ENCODE results near the gene TEC.
"Not testable (repeated sequence)": the region's sequence is repeated elsewhere in the genome, so short reads cannot be mapped to it uniquely, and the experiment has no call there.

TEC gene

DNA sequence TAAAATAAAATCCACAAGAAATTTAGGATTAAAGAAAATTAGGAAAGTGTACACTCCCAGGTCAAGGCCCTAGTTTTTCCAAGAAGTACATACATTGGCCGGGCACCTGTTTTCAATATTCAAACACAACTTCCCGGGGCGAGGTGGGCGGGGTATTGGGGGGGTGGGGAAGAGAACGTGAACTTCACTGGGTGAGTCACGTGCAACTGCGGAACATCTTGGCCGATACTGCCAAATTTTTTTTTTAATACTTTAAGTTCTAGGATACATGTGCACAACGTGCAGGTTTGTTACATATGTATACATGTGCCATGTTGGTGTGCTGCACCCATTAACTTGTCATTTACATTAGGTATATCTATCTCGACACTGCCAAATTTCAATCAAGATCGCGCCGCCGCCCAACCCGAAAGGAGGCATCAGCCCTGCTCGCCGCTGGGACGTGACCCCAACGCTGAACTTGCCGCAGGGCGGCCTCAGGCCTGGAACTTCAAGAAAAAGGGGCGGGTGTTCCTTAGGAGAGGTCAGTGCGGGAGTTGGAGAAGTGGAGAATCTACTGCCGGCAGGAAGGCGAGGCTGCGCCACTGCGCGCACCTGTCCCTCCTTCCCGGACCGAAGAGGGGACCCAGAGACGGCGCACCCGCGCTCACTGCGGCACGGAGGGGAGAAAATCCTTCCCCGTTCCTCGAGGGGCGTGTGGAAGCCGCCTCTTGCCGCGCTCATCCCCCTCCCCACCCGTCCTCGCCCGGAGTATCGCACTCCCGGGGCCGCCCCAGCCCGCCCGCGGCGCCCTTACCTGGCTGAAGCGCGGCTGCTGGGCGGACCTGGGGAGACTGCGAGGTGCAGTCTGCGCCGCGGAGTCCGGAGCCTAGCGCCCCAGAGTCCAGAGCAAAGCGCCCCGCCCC, at the start of gene TEC:
TEC (minus strand) TSS at position 883 of the 905 bp plus-strand sequence. CDS start 41,224 bp downstream, outside the sequence.
- DNase-seq = peak; percentile 23

DNA sequence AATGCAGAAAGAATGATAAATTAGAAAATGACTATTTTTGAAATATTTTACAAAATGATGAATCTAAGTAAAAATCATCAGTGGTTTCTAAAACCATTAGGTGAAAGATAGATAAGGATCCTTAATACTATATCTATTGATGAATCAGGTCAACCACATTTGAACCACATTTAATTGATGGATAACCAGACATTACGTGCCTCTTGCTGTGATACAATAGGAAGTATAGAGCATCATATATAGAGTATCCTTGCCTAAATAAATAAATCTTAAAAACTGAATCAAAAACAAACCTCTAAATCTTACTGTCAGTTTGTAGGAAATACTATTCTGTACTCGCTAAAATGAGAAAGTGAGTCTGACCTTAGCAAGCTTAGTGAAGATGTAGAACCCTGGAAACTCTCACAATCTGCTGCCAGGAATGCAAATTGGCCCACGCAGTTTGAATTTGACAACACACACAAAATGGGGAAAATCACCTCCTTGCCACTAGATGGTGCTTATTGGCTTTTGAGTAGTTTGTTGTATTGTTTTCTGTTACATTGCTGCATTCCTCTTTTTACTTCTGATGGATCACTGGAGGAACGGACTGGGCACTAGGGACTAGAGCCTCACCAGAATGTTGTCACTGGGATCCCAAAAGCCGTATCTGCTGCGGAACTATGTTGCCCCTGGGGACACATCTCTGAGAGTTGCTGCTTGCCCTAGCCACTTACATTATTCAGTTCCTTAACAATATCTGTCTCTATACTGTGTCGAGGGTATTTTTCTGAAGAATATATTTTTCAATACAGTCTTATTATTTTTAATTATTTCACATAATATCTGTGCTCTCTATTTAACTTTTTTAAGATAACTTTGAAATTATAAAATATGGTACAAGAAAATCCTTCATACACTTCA, 46.3 kb upstream of the TEC start:
- no peak for DNase-seq

DNA sequence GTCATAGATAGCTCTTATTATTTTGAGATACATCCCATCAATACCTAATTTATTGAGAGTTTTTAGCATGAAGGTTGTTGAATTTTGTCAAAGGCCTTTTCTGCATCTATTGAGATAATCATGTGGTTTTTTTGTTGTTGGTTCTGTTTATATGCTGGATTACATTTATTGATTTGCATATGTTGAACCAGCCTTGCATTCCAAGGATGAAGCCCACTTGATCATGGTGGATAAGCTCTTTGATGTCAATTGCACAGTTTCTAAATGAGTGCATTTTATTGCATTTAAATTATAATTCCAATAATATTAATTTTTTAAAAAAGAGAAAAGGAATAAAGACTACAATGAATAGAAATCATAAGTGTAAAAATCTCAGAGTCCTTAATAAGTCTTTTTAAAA, 45.1 kb upstream of the TEC start:
- not testable (repeated sequence) for DNase-seq

DNA sequence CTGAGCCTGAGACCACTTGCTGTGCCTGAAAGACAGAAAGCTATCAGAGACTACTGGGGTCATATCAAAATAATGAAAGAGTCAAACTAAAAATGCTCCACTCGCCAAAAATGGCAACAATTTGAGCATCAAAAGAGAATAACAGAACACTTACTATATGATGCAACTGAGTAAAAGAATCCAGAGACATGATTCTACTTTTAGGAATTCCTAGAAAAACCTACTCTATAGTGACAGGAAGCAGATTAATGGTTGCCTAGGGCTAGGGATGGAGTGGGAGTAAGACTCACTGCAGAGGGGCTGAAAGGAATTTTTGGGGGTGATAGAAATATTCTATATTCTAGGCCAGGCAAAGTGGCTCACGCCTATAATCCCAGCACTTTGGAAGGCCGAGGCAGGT, 42.3 kb upstream of the TEC start:
- DNase-seq = no peak

DNA sequence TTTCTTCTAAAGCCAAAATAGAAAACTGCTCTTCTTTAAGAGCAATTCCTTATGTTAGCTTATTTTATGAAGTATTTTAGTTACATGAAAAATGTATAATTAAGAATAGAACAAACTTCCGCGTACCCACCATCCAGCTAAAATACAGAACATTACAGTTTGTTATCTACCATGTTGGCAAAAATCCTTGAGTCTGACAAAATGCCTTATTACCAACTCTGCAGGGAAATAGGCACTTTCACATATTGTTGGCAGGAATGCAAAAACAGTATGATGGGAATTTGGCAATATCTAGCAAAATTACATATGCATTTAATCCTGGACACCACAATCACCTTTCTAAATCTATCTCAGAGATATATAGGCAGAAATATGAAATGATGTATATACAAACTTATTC, 39.3 kb upstream of the TEC start:
- DNase-seq = no peak

DNA sequence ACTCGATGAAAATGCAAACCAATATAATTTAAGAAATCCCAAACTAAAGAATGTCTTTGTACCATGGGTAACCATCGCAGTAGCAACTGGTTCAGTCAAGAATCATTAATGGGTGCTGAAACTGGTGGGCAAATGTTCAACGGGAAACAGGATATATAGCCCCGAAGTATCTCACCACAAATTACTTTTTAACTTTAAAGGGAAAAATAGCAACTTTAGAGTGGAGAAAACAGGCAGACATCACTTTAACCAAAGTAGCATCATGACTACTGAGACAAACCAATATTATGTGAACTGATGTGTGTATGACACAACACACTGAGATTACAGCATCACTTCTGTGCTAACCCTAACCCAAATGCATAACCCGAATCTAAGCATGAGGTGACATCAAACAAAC, 37.9 kb upstream of the TEC start:
- DNase-seq = no peak

DNA sequence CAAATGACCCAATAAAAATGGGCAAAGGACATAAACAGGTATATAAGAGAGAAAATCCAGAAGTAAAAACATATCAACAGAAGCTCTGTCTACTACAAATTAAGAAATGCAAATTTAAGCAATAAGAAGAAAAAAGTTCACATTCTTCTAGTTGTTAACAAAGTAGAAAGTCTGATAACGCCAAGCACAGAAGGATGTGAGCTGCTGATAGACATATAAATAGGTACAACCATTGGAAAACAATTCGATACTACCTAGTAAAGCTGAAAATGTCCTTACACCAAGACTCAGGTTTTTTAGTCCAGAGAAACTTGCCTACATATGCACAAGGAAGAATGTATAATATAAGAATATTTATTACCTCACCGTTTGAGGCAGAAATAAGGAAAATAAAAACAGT, 35.9 kb upstream of the TEC start:
- DNase-seq = no peak

DNA sequence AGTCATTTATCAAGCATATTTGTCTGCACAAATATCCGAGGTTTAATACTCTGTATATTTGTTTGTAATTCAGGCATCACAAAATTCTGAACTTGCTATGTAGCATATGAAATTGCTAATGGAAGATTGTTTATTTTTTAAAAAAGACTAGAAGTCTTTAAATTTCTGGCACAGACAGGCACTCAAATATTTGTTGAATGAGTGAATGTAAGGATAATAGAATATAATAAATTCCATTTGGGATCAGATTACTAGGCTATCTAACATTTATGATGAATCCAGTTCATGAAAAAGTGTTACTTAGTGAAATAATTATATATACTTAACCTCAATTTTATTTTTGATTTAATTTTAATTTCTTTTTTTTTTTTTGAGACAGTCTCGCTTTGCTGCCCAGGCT, 30.4 kb upstream of the TEC start:
- no peak for DNase-seq

DNA sequence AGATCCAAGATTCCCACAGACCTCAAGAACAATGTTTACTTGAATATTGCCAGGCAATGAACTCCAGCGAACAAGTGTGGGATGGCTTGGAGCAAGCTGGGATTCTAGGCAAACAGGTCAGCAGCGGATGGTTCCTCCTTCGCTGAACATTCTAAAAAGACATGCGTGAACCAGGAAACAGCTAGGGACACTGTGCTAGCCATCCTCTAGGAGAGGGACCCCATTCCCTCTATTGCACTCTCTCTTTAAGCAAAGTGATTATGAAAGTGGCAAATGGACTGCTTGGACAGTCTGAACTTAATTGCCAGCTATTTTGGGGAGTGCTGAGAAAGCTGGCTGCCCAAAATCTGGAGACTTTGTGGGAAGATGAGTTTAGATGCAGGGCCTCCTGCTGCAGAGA, 29.9 kb upstream of the TEC start:
- DNase-seq = no peak

DNA sequence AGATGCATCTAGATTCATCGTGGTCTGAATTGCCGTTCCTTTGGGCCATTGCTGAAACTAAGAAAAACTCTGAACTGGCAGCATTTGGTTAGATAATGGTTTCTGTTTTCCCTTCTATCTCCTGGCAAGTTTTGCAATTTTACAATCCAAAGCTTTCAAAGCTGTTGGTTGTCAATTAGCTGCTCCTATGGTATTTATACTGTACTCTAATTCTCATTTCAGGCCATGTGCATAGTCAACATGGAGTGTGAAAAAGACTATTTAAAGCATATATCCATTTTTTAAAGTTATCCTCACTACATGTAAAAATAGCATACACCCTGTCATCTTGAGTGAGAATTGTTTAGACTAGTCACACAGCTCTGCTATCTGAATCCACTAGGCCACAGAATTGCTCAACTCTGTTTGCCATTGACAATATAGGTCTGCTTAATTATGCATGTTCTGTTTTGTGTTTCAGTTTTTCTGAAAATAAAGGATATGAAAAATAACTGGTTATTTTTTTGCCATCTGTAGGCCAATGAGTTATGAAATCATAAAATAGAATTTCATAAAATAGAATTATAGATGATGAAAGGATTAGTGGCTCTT, 27.7 kb upstream of the TEC start:
- no peak for DNase-seq

DNA sequence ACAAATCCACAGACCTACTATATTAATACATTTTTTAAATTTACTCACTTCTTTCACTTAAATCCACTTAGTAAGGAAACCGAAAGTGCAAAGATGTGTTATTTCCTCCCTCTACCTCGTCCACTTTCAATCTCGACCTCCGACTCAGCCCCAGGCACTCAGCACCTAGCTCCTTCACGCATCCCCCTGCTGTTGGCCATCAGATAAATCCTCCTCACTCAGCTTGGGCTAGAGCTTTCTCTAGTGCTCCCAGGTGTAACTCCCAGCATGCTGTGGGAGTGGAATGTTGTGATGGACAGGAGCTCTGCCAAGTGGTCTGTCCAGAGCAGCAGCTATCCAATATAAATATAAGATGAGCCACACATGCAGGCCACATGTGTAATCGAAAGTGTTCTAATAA, 26.7 kb upstream of the TEC start:
- DNase-seq = no peak

DNA sequence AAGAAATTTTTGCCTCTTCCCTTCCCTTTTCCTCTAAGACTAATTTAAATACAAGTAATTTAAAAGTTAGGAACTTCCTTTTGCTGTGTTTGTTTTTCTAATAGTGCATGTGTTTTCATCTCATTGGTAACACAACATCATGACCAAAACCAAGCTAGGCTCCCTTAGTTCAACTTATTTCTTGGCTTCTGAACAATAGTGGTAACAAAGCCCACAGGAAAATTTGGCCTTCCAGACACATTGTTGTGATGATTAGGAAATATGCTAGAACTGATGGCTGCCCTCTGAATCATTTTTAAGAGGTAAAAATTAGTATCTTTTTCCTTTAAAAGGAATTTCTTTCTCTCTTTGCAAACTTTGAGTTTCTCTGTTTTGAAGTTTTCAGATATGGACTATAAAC, 25.5 kb upstream of the TEC start:
- DNase-seq = no peak

DNA sequence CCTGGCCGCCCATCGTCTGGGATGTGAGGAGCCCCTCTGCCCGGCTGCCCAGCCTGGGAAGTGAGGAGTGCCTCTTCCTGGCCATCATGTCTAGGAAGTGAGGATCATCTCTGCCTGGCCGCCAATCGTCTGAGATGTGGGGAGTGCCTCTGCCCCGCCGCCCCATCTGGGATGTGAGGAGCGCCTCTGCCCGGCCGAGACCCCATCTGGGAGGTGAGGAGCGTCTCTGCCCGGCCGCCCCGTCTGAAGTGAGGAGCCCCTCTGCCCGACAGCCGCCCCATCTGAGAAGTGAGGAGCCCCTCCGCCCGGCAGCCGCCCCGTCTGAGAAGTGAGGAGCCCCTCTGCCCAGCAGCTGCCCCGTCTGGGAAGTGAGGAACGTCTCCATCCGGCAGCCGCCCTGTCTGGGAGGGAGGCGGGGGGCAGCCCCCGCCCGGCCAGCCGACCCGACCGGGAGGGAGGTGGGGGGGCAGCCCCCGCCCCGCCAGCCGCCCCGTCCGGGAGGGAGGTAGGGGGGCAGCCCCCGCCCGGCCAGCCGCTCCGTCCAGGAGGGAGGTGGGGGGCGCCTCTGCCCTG, 22.7 kb upstream of the TEC start:
- not testable (repeated sequence) for DNase-seq

DNA sequence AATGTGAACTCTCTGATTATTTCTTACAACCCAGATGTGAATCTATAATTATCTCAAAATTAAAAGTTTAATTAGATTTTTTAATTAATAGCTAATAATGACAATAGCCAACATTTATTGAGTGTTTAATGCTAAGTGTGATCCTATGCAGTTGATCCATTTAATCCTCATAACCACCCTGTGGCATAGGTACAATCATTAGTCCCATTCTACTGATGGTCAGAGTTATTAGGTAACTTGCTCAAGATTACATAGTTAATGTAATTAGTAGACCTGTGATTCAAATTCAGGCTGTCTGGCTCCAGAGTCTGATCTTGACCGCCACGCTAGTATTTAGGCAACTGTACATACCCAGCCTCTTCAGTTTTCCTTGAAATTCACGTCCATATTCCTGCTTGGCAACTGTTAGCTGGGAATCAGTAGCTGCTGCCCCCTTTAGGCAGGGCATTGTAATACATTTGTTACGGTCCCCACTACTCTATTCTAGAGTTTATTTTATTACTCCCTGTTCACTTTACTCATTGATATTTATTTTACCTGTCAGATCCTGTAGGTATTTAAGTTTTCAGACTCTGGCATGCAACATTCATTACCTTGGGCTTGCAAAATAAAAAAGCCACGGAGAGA, 20.6 kb upstream of the TEC start:
- no peak for DNase-seq

DNA sequence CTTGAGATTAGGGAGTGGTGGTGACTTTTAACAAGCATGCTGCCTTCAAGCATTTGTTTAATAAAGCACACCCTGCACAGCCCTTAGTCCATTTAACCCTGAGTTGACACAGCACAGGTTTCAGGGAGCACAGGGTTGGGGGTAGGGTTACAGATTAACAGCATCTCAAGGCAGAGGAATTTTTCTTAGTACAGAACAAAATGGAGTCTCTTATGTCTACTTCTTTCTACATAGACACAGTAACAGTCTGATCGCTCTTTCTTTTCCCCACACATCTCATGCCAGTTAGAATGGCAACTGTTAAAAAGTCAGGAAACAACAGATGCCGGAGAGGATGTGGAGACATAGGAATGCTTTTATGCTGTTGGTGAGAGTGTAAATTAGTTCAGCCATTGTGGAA, 16.4 kb upstream of the TEC start:
- DNase-seq = not testable (repeated sequence)

DNA sequence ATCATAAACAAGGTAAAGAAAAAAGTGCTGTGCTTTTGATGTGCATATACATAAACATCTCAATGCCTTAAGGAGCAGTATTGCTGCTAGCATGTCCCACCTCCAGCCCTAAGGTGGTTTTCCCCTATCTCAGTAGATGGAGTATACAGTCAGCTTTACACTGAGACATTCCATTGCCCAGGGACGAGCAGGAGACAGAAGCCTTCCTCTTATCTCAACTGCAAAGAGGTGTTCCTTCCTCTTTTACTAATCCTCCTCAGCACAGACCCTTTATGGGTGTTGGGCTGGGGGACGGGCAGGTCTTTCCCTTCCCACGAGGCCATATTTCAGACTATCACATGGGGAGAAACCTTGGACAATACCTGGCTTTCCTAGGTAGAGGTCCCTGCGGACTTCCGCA, 16.0 kb upstream of the TEC start:
- not testable (repeated sequence) for DNase-seq

DNA sequence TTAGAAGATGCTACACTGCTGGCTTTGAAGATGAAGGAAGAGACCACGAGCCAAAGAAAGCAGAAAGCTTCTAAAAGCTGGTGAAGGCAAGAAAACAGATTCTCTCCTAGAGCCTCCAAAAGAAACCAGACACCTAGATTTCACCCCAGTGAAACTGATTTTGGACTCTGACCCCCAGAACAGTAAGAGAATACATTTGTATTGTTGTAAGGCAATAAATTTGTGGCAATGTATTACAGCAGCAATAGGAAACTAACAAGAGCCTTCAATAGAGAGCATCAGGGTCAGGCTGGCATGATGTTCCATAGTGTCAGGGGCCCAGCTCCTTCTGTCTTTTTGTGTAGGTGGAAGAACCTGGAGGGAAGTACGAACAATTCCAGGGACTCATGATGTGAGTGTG, 6.0 kb upstream of the TEC start:
- DNase-seq = no peak

DNA sequence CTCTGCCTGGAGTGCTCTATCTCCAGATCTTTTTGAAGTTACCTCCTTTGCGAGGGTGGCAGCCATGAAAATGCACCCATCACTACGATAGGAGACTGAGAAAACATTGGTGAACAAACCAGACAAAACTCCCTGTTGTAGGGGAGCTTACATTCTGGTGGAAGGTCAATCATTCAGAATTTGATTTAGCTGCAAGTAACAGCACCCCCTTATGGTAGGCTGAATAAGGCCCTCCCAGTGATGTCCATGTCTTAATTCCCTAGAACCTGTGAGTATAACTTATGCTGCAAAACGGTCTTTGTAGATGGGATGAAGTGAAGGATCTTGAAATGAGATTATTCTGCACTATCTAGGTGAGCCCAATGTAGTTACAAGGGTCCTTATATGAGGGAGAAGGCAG, 5.6 kb upstream of the TEC start:
- DNase-seq = no peak

DNA sequence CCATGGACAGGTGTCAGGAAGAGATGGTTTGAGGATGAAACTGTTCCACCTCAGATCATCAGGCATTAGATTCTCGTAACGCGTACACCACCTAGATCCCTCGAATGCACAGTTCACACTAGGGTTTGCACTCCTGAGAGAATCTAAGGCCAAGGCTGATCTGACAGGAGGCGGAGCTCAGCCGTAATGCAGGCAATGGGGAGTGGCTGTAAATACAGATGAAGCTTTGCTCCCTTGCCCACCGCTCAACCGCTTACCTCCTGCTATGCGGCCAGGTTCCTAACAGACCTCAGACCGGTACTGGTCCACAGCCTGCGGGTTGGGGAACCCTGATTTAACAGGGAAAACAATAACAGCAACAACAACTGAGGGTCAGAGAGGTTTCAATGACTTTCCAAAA, 2.0 kb upstream of the TEC start:
- no peak for DNase-seq

DNA sequence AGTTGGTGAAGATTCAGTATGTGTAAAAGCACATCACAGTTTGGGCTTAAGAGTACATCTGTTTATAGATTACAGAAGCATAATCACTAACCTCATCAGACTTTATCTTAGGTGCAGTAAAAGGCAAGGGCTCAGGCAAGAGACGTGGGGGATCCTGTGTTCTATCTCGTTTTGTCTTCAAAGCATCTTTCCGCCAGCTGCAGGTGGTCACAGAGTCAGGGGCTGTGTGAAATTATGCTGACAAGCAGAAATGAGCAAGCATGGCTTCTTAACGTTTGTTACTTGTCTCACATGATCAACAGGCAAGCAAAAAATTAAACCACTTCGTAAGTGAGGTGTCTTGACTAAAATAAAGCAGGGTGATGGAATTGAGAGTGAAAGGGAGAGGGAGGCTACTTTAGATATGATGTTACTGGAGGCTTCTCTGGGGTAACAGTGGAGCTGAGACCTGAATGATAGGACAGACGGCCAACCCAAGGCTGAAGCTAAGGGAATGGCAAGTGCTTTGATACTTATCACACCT, 1.4 kb upstream of the TEC start:
- no peak for DNase-seq

DNA sequence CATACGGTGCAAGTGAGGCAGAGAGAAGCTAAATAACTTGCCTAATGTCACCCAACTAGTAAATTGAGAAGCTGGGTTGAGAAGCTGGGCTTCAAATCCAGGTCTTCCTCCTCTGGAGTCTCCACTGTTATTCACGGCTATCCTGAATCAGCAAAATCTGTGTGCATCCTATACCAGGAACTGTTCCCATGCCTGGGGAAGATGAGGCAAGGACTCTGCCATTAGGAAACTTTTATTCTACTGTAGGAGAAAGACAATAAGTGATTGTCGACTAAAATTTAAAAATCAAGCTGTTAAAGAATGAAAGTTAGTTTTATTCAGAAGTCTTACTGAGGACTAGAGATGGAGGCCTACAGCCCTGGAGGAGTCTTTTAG, 872 bp upstream of the TEC start:
- no peak for DNase-seq

DNA sequence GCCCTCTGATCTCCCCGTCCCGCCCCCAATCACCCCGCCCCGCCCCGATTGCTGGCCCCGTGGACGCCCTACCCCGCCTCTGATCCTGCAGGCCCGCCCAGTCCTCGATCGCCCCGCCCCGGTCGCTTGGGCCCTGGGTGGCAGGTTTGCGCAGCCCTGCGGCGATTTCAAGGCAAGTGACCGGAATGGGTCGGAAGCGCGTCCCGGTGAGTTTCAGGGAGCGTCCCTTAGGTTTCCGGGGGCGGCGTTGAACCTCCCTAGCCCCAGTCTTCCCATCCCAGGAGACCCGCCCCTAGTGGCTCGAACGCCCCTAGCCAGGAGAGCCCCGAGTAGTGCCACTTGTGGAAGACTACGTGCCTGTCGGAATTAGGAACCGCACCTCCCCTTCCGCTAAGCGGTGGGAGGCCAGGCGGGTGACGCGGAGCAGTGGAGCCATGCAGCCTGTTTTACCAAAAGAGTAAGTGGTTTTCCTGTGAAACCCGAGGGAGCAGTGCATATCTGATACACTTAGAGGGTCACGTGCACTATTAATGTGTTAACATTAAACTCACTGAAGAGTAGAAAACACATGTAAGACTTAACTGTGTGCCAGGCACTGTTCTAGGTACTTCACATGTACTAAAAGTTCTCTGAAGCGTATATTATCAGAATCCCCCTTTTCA, 354 bp upstream of the TEC start:
- DNase-seq = peak; percentile 91
